Dermis lymphatic vessel endothelial cell (primary cell): Measurements from ENCODE around the gene GRIK4. TPM values are rescaled to one million over a fixed set of nuclear protein-coding genes. Genes with fewer than 3 reads are reported as not detected.

Source experiments
- total RNA-seq: library from RNA; depleted of rRNA; stranded (reverse); fragments of >200 nt; gene quantifications from 2 replicates; pipeline ENCODE4 v1.2.1, GENCODE V29; 2014

Gene GRIK4
- not detected in 2 replicates for total RNA-seq

GRCh38 chr11:120511116-120511819 lies at the start of gene GRIK4:
TSS of gene GRIK4 (plus strand) at chr11:120511748. CDS start at chr11:120660319, 148,571 bp downstream.

GRCh38 chr11:121023848-121024751 lies 512.6 kb downstream of the GRIK4 start, which contains the start of gene TBCEL:
TSS of gene TBCEL (plus strand) at chr11:121024102. CDS start at chr11:121045691, 21,589 bp downstream.

Other genes with a start within 250 kb of the GRIK4 start
- 4.8 and 7.7 TPM in 2 replicates for gene TLCD5, start 186.4 kb upstream of the GRIK4 start, total RNA-seq
- 160 and 173 TPM in 2 replicates for gene ARHGEF12, start 175.3 kb upstream of the GRIK4 start, total RNA-seq